Eye (tissue), 1 donor: ENCODE measurements around the gene IFNL1.
"Not testable (repeated sequence)": the region's sequence is repeated elsewhere in the genome, so short reads cannot be mapped to it uniquely, and the experiment has no call there.

ENCODE experiments used
- DNase-seq: peaks from one replicate; pipeline ENCODE4 v3.0.0-alpha.2; 2015

The IFNL1 gene

DNA sequence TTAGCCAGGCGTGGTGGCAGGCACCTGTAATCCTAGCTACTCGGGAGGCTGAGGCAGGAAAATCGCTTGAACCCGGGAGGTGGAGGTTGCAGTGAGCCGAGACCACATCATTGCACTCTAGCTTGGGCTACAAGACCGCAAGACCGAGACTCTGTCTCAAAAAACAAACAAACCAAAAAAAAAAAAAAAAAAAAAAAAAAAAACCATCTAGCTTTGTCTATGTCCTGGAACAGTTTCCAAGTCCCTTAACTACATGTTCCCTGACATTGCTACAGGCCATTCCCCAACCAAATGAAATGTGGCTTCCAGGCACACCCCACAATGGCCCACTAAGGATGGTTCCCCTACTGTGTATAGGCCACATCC is 13.1 kb downstream of the IFNL1 start:
- not testable (repeated sequence) for DNase-seq

DNA sequence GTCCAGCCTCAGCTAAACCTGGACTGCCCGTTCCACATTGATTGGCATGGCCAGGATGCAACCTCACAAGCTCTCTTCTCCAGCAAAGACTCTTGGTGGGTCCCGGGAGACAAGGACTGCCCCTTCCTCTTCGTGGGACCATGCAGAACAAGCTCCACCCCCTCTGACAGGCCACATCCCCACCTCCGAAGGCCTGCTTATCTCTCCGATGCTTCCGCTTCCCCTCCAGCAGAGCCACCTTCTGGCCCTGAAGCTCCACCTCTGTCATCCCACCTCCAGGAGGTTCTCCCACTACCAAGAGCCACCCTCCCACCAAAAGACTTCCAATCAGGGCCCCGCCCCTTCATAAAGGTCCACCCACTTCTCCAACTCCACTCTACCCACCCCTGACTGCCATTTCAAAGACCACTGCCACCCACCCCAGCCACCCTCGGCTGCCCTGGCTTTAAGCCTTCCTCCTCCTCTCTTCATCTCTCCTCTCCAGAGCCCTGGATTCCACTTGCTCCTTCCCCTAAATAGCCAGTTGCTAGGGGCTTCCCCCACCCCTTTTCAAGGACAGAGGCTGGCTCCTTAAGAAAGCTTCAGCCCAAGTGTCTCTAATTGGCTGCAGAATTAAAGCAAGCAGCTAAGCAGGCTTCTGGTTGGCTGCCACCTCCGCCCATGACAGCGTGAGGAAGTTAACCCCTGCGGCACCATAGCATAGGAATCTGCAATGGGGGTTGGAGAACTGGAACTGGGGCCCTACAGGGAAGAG is 14.5 kb downstream of the IFNL1 start:
- DNase-seq, result peak; percentile 55

DNA sequence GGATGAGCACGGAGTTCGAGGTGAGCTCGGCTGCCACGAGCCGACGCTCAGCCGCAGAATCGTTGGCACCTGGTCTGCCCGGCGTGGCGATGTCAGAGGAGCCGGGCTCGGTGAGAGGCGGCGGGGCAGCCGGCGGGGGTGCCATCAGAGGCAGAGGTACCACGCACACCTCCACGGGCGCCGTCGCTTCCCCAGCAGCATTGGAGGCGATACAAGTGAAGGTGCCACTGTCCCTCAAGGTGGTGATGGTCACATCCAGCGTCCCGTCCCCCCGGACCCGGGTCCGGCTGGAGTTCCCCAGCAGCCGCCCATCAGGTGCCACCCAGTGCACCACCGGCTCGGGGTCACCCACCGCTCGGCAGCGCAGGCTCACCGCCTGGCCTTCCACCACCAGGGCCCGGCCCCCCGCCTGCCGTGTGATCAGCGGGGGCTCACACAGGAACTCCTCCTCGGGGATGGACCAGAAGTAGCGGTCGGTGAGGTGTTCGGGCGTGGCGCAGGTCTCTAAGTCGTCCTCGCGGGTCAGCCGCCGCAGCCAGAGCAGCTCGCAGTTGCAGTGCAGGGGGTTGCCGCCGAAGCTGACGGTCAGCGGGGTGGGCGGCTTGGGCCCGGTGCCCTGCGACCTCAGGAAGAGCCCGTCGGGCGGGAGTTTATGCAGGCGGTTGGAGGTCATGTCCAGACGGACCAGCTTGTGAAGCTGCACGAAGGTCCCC is 18.0 kb downstream of the IFNL1 start:
- DNase-seq, result no peak

DNA sequence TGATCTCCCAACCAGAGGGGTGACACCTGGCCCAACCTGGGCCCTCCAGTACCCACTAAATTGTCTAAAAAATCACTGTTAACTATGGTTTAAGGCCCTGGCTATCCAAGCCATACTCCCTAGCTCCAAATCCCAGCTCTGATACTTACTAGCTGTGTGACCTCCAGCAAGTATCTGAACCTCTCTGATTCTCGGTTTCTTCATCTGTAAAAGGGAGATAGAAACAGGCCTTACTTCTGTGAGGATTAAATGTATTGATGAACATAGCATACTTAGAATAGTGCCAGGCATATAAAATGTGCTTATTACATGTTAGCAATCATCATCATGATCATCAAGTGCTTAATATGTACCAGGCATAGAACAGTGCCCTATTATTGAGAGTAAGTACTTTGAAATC is 19.7 kb downstream of the IFNL1 start:
- DNase-seq, result no peak

DNA sequence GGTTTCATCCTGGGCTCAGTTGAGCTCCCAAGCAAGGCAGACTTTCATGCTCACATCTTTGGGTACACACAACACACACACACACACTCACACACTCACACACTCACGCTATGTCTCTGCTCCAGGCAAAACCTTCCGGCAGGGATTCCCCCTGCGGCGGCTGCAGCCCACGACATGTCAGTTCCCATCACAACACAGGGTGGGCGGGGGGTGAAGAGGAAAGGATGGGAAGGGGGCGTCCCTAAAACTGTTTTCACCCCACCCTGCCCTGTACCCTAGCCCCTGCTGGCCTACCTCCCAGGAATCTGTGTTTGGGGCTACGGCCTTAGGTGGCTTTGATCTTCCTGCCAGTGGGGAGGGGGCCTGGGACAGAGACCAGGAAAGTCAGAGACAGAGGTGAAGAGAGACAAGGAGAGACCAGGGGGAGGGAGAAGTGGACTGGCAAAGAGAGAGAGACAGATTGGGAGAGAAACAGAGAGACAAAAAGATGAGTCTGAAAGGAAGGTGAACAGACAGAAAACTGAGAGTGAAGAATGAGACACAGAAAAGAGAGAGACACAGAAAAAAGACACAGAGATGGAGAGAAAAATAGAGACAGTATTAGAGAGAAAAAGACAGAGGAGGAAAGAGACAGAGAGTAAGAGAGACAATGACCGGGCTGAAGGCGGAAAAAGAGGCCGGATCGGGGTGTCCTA is 20.6 kb downstream of the IFNL1 start:
- no peak for DNase-seq

DNA sequence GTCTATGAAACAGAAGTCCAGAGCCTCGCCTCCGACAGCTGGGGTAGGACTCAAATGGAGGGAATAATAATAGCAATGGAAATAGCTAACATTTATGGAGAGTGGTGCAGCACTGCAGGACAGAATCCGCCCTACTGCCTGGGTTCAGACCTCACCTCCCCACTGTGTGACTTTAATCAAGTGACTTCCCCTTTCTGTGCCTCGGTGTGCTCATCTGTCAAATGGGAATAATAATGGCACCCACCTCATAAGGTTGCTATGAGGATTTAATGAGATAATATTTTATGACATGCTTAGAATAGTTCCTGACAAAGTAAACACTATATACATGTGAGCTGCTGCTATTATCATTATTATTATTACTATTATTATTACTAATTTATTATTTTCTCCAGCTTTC is 21.3 kb downstream of the IFNL1 start:
- DNase-seq, result no peak

DNA sequence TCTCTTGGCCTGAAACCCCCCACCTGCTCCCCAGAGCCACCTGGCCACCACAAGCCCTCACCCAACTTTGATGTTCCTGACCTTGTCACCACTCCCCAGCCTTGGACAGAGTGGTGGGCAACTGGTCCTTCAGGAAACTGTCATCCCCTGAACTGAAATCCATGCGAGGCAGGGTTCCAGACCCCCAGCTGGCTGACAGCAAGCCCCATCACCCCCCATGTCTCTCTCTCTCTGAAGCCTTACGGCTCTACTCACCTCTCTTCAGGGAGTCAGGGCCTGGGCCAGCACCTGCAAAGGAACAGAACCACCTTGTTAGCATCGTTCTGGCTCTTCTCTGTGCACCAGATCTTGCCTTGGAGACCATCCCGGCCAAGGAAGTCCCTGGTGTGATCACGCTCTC is 21.9 kb downstream of the IFNL1 start:
- DNase-seq, result no peak

DNA sequence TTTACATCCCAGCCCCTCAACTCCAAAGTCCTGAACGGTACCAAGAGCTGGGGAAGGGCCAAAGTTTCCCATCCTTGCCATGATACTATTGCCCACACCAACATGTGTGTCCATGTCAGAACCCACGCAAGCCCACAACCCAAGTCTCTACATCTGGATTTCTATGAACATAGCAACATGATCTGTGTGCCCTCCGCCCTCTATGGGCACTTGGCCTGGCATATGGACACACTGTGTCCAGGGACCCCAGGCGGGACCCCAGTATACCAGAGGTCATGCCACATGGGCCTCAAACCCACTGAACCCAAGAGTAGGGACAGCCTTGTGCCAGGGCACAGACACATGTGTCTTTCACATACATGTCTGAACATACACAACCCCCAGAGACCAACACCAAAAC is 22.5 kb downstream of the IFNL1 start:
- no peak for DNase-seq

DNA sequence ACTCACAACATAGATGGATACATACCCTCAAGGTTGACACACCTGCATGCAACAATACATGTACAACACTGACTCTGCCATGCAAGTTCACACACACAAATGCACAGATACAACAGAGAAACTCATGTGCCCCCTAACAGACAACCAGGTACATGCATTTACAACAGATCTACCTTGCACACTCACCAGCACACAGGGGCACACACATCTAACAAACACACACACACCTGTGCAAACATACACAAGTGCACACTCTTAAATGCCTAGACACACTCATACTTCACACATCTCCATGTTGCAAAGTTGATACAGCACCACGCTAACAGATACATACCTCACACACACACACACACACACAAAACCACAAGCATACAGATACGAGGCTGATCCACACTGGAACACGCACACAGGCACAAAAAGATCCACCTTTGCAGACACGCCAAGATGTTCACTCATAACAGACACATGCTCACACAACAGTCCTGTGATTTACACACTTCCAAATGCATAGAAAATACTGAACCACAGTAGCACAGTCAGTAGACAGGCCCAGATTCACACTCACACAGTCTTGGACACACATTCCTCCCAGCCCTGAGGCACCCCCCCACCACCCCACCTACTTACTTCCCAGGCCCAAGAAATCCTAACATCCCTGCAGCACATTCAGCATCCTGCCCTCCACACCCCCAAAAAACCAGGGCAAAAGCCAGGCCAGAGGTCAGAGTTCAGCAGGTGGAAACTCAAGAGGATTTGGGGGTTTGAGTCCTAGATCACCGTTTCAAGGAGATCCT is 23.1 kb downstream of the IFNL1 start:
- no peak for DNase-seq

DNA sequence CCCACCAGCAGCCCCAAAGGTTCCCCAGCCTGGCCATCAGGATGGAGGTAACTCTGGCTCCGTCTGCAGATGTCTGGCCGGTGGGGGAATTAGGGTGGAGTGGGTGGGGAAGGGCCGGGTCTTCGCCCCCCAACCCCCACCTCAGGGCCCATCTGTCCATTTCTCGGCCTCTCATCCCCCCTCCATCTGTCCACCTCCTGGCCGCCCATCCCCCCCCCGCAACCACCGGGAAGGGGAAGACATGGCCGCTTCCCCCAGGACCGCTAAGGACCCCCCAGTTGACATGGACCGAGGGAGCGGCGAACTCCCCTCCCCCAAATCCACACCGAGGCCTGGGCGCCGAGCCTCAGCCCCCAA is 23.7 kb downstream of the IFNL1 start:
- no peak for DNase-seq

DNA sequence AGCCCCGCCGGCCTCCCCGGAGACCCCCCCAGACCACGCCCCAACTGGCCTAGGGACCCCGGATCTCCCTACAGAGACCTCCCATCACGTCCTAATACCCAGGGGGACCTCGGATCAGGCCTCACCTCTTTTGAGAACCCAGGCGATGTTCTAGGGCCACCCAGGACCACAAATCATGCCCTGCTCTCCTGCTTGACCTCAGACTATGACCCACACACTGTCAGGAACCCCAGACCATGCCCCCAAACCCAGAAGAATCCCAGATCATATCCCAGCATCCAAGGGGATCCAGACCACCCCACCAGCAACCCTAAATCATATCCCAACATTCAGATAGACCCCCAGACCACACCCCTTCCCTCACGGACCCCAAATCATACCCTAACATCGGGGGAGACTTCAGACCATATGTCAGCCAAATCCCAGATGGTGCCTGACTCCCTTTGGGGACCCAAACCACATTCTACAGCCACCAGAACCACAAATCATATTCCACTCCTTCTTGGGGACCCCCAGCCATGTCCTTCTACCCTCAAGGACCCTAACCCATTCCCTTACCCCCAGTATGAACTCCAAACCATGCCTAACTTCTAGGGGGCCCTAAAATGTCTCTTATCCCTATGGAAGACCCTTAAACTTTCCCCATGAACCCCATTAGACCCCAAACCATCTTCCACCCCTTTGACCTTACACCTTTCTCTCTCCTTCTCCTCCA is 25.1 kb downstream of the IFNL1 start:
- no peak for DNase-seq

DNA sequence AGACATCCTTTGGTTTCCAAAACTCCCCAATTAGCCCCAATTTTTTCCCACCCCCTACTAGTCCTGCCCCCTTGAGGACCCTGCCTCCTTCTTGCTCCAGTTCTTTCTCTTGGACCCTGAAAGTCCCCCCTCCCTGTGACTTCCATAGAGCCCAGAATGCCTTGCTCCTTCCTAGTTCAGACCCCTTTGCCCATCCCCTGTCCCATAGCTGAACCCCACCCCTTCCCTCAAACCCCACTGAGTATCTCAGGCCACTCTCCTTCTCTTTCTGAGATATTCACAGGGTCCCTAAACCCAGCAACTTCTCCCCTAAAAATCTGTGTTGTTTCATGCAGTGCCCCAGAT is 25.6 kb downstream of the IFNL1 start:
- no peak for DNase-seq

DNA sequence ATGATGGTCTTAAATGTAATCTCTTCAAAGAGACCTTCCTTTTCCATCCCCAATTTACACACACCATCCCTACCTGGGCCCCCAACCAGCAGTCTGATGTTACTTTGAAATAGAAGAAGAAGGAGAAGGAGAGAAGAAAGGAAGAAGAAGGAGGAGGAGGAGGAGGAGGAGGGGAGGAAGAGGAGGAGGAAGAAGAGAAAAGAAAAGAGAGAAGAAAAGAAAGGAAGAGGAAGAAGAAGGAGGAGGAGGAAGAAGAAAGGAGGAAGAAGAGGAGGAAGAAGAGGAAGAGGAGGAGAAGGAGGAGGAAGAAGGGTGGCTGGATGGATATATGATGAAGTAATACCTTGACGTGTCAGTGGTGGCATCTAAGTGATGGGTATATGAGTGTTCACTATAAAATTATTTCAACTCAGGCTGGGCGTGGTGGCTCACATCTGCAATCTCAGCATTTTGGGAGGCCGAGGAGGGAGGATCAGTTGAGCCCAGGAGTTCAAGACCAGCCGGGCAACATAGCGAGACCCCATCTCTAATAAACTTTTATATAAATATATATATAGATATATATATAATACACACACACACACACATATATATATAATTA is 28.1 kb downstream of the IFNL1 start:
- DNase-seq, result no peak

DNA sequence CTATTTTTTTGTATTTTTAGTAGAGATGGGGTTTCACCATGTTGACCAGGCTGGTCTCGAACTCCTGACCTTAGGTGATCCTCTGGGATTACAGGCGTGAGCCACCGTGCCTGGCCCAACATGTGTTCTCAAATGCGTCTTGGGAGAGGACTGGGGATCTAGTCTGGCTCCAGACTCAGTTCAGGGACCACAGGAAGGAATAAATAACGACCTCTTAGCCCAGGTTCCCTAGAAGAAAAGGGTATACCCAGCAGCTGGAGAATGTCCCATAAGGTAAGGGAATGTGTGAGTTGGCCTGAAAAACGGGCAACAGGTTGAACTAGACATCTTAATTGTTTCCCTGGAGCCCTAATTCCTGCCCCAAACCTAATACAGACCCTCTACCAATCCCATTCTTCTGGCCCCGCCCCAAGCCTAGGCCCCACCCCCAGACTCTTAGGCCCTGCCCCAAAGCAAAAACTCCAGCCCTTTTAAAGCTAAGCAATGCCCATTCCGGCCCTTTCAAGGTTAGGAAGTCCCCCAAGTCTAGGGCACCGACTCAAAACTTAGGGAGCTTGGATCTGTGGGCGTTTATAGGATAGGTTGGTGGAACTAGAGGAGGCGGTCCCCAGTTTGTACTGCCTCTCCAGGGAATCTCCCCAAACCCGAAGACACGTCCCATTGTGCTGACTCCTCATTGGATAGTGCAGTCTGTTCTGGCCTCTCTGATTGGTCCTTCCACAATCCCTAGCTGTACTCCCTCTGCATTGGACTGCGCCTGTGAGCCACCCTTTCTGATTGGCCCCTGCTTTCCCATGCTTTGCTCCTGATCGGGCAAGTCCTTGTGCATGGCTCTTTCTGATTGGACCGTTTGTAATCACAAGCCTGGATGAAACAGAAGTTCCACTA is 29.8 kb downstream of the IFNL1 start:
- DNase-seq, result no peak

DNA sequence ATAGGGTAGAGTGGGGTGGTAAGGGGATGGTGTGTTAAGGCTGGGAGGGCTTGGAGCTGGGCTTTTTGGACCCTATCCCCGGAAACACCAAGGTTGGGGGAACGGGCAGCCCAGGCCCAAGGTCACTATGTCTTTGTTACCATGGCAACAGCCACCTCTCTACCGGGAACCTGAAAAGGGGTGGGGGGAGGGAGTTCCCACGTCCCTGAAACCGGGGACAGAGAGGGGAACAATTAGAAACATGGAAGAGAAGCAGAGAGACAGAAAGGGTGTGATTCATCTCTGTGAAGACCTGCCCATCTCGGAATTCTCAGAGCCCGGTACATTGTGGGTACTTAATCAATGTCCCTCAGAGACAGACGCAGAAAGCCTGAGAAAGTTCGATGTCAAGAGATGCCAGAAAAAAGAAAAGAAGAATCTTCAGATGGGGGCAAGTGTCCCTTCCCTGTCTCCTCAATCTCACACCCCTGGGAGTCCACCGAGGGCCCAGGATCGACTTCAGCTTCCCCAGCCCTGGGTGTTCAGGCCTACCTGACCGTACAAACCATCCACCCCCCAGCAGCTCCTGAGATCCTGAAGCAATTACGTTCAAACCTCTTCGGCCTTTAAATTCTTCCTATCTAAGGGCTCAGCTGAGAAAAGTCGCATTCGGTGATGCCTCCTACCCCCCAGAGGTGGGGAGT is 31.3 kb downstream of the IFNL1 start:
- DNase-seq, result no peak

DNA sequence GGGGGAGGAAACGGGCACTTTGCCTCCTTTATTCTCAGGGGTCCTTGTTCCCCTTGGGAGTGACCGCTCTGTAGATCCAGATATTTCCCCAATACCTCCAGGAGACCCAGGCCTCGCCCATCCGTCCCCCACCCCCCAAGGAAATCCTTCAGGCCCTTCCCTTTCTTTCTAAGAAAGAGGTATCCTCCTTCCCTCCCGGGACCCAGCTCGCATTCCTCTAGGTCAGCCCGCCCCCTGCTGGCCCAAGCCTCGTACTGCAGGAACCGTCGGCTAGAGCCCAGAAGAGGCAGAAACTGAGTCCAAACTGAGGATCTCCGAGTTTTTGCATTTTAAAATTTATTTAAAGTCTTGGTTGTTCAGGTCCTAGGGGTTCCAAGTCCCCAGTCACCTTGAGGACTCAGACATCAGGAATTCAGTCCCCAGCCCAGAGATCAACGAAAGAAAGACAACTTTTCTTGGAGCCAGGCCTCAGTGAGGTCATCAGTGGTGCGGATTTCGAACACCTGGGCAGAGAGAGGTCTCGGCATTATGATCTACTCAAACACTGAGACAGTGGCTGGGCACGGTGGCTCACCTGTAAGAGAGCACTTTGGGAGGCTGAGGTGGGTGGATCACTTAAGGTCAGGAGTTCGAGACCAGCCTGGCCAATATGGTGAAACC is 32.0 kb downstream of the IFNL1 start:
- peak; percentile 95 for DNase-seq

DNA sequence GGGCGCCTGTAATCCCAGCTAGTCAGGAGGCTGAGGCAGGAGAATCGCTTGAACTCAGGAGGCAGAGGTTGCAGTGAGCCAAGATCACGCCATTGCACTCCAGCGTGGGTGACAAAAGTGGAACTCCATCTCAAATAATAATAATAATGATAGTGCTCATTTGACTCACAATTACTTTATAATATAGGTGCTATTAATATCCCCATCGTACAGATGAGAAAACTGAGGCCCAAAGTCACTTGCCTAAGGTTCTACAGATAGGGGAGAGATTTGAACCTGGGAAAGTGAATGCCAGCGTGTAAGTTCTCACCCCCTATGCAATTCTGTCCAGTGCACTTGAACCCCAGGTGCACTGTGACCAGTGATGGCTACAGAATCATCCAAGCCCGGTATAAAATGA is 33.7 kb downstream of the IFNL1 start:
- no peak for DNase-seq

DNA sequence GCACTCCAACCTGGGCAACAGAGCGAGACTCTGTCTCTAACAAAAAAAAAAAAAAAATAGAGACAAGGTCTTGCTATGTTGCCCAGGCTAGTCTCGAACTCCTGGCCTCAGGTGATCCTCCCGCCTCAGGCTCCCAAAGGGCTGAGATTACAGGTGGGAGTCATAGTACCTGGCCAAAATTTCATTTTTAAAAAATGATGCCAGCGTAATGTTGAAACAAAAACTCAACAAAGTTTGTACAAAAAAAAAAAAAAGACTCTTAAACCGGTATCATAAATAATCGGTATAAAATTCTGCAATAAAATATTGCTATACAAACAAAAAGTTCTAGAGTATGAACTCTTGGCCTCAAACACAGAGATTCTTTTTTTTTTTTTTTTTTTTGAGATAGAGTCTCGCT is 36.1 kb downstream of the IFNL1 start:
- DNase-seq, result no peak

DNA sequence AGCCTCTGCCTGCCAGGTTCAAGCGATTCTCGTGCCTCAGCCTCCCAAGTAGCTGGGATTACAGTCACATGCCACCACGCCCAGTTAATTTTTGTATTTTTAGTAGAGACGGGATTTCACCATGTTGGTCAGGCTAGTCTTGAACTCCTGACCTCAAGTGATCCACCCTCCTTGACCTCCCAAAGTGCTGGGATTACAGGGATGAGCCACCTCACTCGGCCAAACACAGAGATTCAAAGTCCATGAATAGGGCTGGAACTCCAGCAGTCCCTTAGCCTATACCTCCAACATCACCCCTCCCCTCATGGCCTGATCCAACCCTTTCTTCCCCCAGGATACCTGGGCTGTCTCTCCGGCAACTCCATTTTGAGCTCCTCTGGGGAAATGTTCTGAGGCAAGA is 36.5 kb downstream of the IFNL1 start:
- DNase-seq, result not testable (repeated sequence)

DNA sequence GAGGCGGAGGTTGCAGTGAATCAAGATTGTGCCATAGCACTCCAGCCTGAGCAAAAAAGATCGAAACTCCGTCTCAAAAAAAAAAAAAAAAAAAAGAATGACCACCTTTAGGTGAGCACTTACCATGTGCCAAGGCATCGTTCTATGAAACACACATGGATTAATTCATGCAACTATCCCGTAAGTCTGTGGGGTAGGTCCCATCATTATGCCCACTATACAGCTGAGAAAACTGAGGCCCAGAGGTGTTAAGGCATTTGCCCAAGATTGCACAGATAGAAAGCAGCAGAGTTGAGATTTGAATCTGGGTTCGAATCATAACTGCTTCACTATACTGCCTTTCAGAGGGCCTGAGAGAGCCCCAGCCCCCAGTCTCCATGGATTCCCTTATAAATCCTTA is 37.3 kb downstream of the IFNL1 start:
- no peak for DNase-seq
